Activated CD4-positive, alpha-beta T cell treated with anti-CD3 and anti-CD28 coated beads for 48 hours (primary cell): Measurements from ENCODE around the gene TNS2.
"Not testable (repeated sequence)": the region's sequence is repeated elsewhere in the genome, so short reads cannot be mapped to it uniquely, and the experiment has no call there.

Experiments used
- DNase-seq: peaks from one replicate; pipeline ENCODE4 v3.0.0-alpha.2; 2020

TNS2 gene

GRCh38 chr12:53049571-53050318 is at the start of gene TNS2:
TNS2 (plus strand) TSS chr12:53050065; CDS start chr12:53050186, 121 bp downstream.
- no peak for DNase-seq

DNA sequence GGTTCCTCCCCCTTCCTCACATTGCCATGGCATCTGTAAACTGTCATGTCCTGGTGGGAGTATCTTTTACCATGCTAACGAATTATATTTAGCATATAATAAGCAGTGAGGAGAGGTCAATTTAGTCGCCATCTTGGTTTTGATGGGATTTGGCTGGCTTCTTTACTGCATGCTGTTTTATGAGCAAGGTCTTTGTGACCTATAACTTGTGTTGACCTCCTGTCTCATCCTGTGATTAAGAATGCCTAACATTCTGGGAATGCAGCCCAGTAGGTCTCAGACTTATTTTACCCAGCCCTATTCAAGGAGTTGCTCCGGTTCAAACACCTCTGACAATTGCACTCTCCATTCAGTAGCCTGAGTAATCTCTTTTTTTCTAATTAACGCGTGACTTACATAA is 45.7 kb upstream of the TNS2 start:
- no peak for DNase-seq

GRCh38 chr12:53004582-53004981 is 45.3 kb upstream of the TNS2 start:
- DNase-seq = no peak

- peak; percentile 14 for DNase-seq
Measured at GRCh38 chr12:53005215-53005985, 44.5 kb upstream of the TNS2 start.

DNA sequence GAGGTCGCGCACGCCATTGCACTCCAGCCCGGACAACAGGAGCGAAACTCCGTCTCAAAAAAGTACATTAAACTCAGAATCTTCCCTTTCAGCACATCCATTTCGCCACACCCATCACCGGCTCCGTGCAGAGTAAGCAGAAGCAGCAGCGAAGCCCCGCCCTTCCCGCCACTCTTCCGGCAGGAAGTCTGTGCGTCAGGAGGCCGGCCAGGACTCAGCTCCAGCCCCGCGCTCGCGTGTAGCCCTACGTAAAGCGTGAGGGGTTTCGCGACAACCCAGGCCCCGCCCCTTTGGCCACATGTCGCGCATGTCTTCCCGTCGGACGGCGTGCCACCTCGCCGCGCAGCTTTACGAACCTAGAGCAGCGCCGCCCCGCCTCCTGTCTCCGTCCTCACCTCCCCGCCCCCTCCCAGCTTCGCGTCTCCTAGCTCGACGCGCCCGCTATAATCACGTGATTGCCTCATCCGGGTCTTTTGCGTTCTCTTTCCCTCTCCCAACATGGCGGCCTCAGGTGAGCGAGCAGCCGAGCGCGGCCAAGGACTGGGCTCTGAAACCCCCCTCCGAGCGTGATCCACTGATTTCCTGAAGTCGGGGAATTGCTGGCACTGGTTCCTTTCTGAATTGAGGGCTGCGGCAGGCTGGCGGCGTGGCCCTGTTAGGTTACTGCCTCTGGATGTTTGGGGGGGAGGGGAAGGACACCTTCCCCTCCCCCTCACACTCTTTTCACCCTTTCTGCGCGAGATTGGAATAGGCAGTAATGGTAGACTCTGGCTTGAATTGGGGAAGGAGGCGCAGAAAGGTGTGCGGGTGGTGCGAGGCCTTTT is 43.7 kb upstream of the TNS2 start, which contains the start of gene EIF4B:
Gene EIF4B, plus strand, starts transcription at position 471 of the 824 bp plus-strand sequence. Its CDS starts 28 bp downstream, at position 499.
- peak; percentile 100 for DNase-seq

GRCh38 chr12:53006810-53007309 is 43.0 kb upstream of the TNS2 start:
- peak; percentile 90 for DNase-seq

DNA sequence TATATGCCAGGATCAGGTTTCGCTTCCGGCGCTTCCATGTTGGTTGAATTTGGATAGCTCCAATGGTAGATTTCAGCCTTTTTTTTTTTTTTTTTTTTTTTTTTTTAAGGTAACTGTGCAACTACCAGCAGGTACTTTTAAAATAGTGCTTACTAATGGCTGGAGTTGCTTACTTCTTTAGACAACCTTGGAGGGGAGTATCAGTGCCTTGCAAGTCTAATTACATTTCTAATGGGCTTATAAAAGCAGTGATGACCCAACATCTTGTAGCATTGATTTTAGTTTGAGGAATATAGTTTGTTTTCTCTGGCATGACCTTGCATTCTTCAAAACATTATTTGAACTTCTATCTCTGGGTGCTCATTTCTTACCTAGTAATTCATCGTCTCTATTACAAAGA is 42.5 kb upstream of the TNS2 start:
- no peak for DNase-seq

DNA sequence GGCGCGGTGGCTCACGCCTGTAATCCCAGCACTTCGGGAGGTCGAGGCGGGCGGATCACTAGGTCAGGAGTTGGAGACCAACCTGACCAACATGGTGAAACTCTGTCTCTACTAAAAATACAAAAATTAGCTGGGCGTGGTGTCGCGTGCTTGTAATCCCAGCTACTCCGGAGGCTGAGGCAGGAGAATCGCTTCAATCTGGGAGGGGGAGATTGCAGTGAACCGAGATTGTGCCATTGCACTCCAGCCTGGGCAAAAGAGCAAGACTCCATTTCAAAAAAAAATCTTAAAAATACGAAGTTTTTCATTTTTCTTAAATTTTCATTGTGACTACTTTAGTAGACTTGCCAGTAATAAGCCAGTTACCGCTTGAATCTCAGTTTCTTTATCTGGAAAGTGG is 41.1 kb upstream of the TNS2 start:
- DNase-seq = not testable (repeated sequence)

DNA sequence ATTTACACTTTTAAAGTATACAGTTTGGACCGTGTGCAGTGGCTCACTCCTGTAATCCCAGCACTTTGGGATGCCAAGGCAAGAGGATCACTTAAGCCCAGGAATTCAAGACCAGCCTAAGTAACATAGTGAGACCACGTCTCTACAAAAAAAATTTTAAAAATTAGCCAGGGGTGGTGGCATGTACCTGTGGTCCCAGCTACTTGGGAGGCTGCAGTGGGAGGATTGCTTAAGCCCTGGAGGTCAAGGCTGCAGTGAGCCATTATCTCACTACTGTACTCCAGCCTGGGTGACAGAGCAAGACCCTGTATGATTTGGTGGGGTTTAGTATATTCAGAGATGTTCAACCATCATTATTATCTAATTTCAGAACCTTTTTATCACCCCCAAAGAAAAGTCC is 38.9 kb upstream of the TNS2 start:
- DNase-seq = no peak

GRCh38 chr12:53011889-53012288 is 38.0 kb upstream of the TNS2 start:
- no peak for DNase-seq

- DNase-seq = no peak
Measured at GRCh38 chr12:53012928-53013327, 36.9 kb upstream of the TNS2 start.

DNA sequence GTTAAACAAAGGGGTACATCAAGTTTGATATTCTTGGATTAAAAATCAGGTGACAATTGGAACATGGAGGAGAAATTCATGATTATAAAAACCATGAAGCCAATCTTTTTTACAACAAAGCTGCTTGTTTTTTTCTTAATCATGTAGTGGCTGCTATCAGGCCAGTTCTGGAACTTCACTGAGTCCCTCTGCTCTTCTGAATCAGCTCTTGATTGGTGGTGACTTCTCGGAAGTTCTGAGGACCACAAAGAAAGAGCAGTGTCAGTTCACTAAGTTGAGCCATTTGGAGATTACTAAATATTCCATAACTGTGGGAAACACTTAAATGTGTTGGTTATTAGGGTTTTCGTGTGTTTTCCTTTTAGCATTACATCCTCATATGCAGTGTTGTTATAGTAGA is 35.2 kb upstream of the TNS2 start:
- DNase-seq = no peak

GRCh38 chr12:53025250-53025649 is 24.6 kb upstream of the TNS2 start:
- no peak for DNase-seq

GRCh38 chr12:53027014-53027413 is 22.9 kb upstream of the TNS2 start:
- not testable (repeated sequence) for DNase-seq

GRCh38 chr12:53031616-53032015 is 18.2 kb upstream of the TNS2 start:
- DNase-seq = no peak

DNA sequence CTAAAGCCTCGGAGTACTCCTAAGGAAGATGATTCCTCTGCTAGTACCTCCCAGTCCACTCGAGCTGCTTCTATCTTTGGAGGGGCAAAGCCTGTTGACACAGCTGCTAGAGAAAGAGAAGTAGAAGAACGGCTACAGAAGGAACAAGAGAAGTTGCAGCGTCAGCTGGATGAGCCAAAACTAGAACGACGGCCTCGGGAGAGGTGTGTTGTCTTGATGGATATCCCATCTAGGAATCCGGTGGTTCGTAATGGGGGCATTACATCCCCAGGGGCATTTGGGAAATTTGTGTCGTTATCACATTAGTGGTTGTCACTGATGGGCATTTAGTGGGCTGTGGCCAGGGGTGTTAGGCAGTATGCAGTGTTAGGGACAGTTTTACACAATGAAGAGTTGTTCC is 16.0 kb upstream of the TNS2 start:
- DNase-seq = not testable (repeated sequence)

DNA sequence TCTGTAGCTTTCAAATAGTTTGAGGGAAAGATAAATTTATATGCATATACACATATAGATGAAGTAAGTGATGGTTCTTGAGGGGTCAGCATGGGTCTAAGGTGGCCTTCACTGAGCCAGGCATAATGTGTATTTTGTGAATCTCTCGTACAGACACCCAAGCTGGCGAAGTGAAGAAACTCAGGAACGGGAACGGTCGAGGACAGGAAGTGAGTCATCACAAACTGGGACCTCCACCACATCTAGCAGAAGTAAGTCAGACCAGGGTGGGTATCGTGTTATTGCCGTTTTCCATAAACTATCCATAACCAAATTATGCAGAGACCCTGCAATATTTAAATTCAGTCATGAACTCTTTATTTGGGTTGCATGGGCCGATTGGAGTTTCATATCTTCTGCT is 15.4 kb upstream of the TNS2 start:
- no peak for DNase-seq

- DNase-seq = no peak
Measured at GRCh38 chr12:53036802-53037201, 13.1 kb upstream of the TNS2 start.

GRCh38 chr12:53039851-53040250 is 10.0 kb upstream of the TNS2 start:
- no peak for DNase-seq

- DNase-seq = no peak
Measured at GRCh38 chr12:53042607-53043454, 7.0 kb upstream of the TNS2 start.

DNA sequence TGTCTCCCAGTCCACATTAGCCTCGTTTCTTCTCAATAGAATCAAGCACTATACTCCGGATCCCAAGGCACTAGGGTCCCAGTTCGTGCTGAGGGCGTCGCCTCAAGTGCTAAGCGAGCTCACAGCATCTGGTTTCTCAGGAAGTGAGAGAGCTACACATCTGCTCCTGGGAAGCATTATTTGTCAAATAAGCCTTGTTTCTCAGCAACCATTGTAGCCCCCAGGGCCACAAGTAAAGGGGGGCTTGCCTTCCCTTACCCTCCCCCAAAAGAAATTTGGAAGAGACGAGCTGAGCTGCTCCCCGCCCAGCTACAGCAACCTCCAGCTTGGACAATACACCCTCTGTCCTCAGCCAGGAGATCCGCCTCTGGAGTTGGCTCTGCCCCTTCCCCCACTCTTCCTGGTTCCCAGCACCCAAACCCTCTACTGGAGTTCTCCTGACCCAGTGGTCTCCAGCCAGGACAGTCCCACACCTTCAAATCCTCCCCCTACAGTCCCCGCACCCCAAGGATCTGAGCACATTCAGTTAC is 5.7 kb upstream of the TNS2 start:
- DNase-seq = no peak
